NCI-H2029 treated with DMSO at 0.1 percent for 48 hours (cell line): ENCODE results near the gene XIRP1.

Experiments
- DNase-seq: peaks from one replicate; lab custom pipeline; 2025; lab: John Stamatoyannopoulos, UW

The XIRP1 gene

GRCh38 chr3:39166932-39167532, 25.4 kb downstream of the XIRP1 start:
- DNase-seq, result no peak

- no peak for DNase-seq
These were observed 26.2 kb downstream of the XIRP1 start for GRCh38 chr3:39166134-39166710.

- no peak for DNase-seq
These were observed 26.9 kb downstream of the XIRP1 start for GRCh38 chr3:39165518-39165917.

- DNase-seq, result no peak
These were observed 28.0 kb downstream of the XIRP1 start for GRCh38 chr3:39164414-39164813.

- DNase-seq, result no peak
These were observed 34.2 kb downstream of the XIRP1 start for GRCh38 chr3:39158148-39158715.

- DNase-seq, result no peak
These were observed 35.0 kb downstream of the XIRP1 start for GRCh38 chr3:39157359-39157758.

GRCh38 chr3:39156421-39156820, 36.0 kb downstream of the XIRP1 start:
- no peak for DNase-seq

- no peak for DNase-seq
These were observed 37.9 kb downstream of the XIRP1 start for GRCh38 chr3:39154280-39155021.

GRCh38 chr3:39153977-39154279, 38.5 kb downstream of the XIRP1 start:
- no peak for DNase-seq

- peak; percentile 8 for DNase-seq
These were observed 41.4 kb downstream of the XIRP1 start for GRCh38 chr3:39150803-39151631.

GRCh38 chr3:39150148-39150802, 42.1 kb downstream of the XIRP1 start:
- no peak for DNase-seq

GRCh38 chr3:39149498-39150147, 42.8 kb downstream of the XIRP1 start:
- DNase-seq, result no peak

GRCh38 chr3:39149059-39149455, 43.3 kb downstream of the XIRP1 start:
- no peak for DNase-seq

GRCh38 chr3:39148435-39149058, 43.8 kb downstream of the XIRP1 start:
- DNase-seq, result no peak

- DNase-seq, result no peak
These were observed 44.5 kb downstream of the XIRP1 start for GRCh38 chr3:39147711-39148434.

- DNase-seq, result no peak
These were observed 45.5 kb downstream of the XIRP1 start for GRCh38 chr3:39146611-39147591.

GRCh38 chr3:39146083-39146501, 46.3 kb downstream of the XIRP1 start:
- no peak for DNase-seq

GRCh38 chr3:39144748-39145380, 47.5 kb downstream of the XIRP1 start:
- no peak for DNase-seq
